K562 (cell line): ENCODE results near the gene ZNF333. TPM values are rescaled to one million over a fixed set of nuclear protein-coding genes. Genes with fewer than 3 reads are reported as not detected.

Experiments used
- C11orf30 ChIP-seq: fragments of 450-650 bp; IDR thresholded peaks from 2 replicates; pipeline ENCODE4 v1.6.1; 2016; ENCODE audit warnings: low read depth, mild to moderate bottlenecking
- ELF1 ChIP-seq: fragments of 200-800 bp; sonication (Bioruptor generic); IDR thresholded peaks from 2 replicates; pipeline ENCODE4 v1.6.1; 2016; ENCODE audit warnings: missing genetic modification characterization, missing compliant biosample characterization
- NCOR1 ChIP-seq: fragments of 450-650 bp; IDR thresholded peaks from 2 replicates; pipeline ENCODE4 v1.6.1; 2016; ENCODE audit warnings: mild to moderate bottlenecking, moderate library complexity
- SIN3A ChIP-seq, 2 experiments: fragments of 150-350 bp in 1 of 2; IDR thresholded peaks; 2 replicates each; pipeline ENCODE4 v1.6.1; 2011 to 2016; ENCODE audit warnings: borderline replicate concordance in 2 of 2, low read depth in 2 of 2, low read length in 2 of 2, mild to moderate bottlenecking in 2 of 2, moderate library complexity in 2 of 2; ENCODE audit not compliant: control insufficient read depth in 1 of 2
- SIN3B ChIP-seq: fragments of 450-650 bp; IDR thresholded peaks from 2 replicates; pipeline ENCODE4 v1.6.1; 2017; ENCODE audit warnings: low read depth, mild to moderate bottlenecking, moderate library complexity
- TBP ChIP-seq: optimal IDR thresholded peaks from 2 replicates; pipeline ENCODE3; 2011; ENCODE audit warnings: low read depth, low read length, improper control_type of control experiment
- ZNF224 ChIP-seq: sonication (generic); formaldehyde crosslinking; IDR thresholded peaks from 2 replicates; pipeline ENCODE4 v1.8.0; 2022; ENCODE audit warnings: mild to moderate bottlenecking, missing genetic modification reagents
- polyA plus RNA-seq, 8 experiments: library from polyadenylated mRNA; depleted of rRNA in 4 of 8; stranded (reverse) in 5 of 8; unstranded in 3 of 8; fragments of >200 nt; fragmentation: Nextera tagmentation in 2 of 8; fragmentation: Illumina TruSeq in 1 of 8; extraction: Ambion mirVana in 2 of 8; extraction: Trizol in 1 of 8; gene quantifications; 2 replicates each; pipeline versions ENCODE4 v1.2.1 to v1.2.3, GENCODE V29; 2011 to 2014; ENCODE audit warnings: inconsistent platforms in 1 of 8, missing spikeins in 1 of 8
- total RNA-seq, 7 experiments: library from RNA; depleted of rRNA in 6 of 7; stranded (reverse); fragments of >200 nt in 6 of 7; fragmentation: Illumina TruSeq in 2 of 7; extraction: Trizol in 2 of 7; gene quantifications; 2 replicates each; pipeline versions ENCODE4 v1.2.1 to v1.2.3, GENCODE V29; 2011 to 2021; ENCODE audit warnings: low replicate concordance in 1 of 7
- TF ChIP-seq, protein P1 (sequence below): fragments of 250-450 bp; sonication (Bioruptor Pico); IDR thresholded peaks from 2 replicates; pipeline ENCODE4 v1.4.0; 2020
- TF ChIP-seq, protein P2 (sequence below): fragments of 250-450 bp; sonication (Bioruptor Pico); IDR thresholded peaks from 2 replicates; pipeline ENCODE4 v1.9.0; 2021; ENCODE audit warnings: mild to moderate bottlenecking, inconsistent platforms
- TF ChIP-seq, protein P3 (sequence below): fragments of 200-800 bp; sonication (Bioruptor generic); IDR thresholded peaks from 2 replicates; pipeline ENCODE4 v1.6.1; 2017; ENCODE audit warnings: missing genetic modification characterization, missing compliant biosample characterization
- TF ChIP-seq, protein P4 (sequence below): sonication (generic); formaldehyde crosslinking; IDR thresholded peaks from 2 replicates; pipeline ENCODE4 v1.8.0; 2022; ENCODE audit warnings: missing genetic modification reagents, mild to moderate bottlenecking, moderate library complexity, borderline replicate concordance
- TF ChIP-seq, protein P5 (sequence below), 2 experiments: fragments of 450-650 bp; conservative IDR thresholded peaks; 2 replicates each; pipeline ENCODE4 v1.6.1; 2017; ENCODE audit warnings: mild to moderate bottlenecking in 2 of 2, moderate library complexity in 2 of 2

Gene ZNF333
- total and polyA plus RNA-seq, 9 of the 15 experiments (the other 6 are each of a cell fraction or from before 2014, with no cell fraction given): 2.8 to 10.3 (median 6.3) TPM

DNA sequence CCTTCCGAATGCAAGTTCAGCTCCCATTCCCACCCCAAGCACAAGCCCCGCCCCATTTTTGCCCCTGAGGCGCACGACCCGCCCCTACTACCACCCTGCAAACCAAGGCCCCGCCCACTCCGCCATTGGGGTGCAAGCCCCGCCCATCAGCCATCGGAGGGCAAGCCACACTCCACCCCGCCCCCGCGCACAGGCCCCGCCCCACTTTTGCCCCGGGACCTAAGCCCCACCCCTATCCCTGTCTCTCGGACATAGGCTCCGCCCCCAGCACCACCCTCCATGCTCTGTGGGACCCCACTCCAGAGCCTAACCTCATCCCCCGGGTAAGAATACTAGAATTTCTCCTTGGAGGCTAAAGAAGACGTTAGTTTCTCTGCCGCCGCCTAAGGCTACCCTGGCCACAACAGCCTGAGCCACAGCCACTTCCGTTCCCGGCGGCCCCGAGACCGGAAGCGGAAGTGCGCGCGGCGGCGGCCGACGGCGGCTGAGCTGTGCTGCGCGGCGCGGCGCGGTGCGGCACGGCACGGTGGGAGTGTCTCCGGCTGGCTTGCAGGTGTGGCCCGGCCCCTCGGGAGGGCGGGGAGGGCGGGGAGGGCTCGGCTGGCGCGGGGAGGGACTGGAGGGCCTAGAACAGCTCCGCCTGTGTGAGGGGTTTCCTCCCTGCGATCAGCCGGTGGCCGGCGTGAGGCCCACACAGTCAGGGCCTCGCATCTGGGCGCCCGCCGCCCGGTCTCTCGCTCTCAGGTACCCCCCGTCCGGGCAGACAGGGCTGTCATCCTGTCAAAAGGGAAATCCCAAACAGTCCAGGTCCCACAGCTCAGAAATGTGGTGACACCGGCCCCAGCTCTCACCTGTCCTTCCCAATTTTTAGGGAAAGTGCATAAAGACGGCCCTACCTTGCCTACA lies at the start of gene ZNF333 (continued):
- TF ChIP-seq, protein P1, sequence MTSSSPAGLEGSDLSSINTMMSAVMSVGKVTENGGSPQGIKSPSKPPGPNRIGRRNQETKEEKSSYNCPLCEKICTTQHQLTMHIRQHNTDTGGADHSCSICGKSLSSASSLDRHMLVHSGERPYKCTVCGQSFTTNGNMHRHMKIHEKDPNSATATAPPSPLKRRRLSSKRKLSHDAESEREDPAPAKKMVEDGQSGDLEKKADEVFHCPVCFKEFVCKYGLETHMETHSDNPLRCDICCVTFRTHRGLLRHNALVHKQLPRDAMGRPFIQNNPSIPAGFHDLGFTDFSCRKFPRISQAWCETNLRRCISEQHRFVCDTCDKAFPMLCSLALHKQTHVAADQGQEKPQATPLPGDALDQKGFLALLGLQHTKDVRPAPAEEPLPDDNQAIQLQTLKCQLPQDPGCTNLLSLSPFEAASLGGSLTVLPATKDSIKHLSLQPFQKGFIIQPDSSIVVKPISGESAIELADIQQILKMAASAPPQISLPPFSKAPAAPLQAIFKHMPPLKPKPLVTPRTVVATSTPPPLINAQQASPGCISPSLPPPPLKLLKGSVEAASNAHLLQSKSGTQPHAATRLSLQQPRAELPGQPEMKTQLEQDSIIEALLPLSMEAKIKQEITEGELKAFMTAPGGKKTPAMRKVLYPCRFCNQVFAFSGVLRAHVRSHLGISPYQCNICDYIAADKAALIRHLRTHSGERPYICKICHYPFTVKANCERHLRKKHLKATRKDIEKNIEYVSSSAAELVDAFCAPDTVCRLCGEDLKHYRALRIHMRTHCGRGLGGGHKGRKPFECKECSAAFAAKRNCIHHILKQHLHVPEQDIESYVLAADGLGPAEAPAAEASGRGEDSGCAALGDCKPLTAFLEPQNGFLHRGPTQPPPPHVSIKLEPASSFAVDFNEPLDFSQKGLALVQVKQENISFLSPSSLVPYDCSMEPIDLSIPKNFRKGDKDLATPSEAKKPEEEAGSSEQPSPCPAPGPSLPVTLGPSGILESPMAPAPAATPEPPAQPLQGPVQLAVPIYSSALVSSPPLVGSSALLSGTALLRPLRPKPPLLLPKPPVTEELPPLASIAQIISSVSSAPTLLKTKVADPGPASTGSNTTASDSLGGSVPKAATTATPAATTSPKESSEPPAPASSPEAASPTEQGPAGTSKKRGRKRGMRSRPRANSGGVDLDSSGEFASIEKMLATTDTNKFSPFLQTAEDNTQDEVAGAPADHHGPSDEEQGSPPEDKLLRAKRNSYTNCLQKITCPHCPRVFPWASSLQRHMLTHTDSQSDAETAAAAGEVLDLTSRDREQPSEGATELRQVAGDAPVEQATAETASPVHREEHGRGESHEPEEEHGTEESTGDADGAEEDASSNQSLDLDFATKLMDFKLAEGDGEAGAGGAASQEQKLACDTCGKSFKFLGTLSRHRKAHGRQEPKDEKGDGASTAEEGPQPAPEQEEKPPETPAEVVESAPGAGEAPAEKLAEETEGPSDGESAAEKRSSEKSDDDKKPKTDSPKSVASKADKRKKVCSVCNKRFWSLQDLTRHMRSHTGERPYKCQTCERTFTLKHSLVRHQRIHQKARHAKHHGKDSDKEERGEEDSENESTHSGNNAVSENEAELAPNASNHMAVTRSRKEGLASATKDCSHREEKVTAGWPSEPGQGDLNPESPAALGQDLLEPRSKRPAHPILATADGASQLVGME (CRISPR knock-in tag): peak; percentile 39; the same call in 1 of the 2 replicates
- TF ChIP-seq, protein P2, sequence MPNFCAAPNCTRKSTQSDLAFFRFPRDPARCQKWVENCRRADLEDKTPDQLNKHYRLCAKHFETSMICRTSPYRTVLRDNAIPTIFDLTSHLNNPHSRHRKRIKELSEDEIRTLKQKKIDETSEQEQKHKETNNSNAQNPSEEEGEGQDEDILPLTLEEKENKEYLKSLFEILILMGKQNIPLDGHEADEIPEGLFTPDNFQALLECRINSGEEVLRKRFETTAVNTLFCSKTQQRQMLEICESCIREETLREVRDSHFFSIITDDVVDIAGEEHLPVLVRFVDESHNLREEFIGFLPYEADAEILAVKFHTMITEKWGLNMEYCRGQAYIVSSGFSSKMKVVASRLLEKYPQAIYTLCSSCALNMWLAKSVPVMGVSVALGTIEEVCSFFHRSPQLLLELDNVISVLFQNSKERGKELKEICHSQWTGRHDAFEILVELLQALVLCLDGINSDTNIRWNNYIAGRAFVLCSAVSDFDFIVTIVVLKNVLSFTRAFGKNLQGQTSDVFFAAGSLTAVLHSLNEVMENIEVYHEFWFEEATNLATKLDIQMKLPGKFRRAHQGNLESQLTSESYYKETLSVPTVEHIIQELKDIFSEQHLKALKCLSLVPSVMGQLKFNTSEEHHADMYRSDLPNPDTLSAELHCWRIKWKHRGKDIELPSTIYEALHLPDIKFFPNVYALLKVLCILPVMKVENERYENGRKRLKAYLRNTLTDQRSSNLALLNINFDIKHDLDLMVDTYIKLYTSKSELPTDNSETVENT (CRISPR knock-in tag): no peak
- TF ChIP-seq, protein P3, sequence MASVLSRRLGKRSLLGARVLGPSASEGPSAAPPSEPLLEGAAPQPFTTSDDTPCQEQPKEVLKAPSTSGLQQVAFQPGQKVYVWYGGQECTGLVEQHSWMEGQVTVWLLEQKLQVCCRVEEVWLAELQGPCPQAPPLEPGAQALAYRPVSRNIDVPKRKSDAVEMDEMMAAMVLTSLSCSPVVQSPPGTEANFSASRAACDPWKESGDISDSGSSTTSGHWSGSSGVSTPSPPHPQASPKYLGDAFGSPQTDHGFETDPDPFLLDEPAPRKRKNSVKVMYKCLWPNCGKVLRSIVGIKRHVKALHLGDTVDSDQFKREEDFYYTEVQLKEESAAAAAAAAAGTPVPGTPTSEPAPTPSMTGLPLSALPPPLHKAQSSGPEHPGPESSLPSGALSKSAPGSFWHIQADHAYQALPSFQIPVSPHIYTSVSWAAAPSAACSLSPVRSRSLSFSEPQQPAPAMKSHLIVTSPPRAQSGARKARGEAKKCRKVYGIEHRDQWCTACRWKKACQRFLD (CRISPR knock-in tag): peak; percentile 70
- TF ChIP-seq NCOR1 (peak; percentile 25; the same call in 1 of the 2 replicates), SIN3A (IDR thresholded peaks at IDR 0.05; ENCODE audit: borderline replicate concordance in 2 of 2, control insufficient read depth in 1 of 2, low read depth in 2 of 2, low read length in 2 of 2) (peak; percentile 35 to 64; a peak in 1 of 4 replicates), C11orf30 (peak; percentile 42), SIN3B (peak; percentile 66; the same call in 1 of the 2 replicates), ZNF224 (no peak), ELF1 (tag) (peak; percentile 98), TBP (peak; percentile 72)
- TF ChIP-seq, protein P4, sequence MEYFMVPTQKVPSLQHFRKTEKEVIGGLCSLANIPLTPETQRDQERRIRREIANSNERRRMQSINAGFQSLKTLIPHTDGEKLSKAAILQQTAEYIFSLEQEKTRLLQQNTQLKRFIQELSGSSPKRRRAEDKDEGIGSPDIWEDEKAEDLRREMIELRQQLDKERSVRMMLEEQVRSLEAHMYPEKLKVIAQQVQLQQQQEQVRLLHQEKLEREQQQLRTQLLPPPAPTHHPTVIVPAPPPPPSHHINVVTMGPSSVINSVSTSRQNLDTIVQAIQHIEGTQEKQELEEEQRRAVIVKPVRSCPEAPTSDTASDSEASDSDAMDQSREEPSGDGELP (CRISPR knock-in tag): peak; percentile 50; the same call in 1 of the 2 replicates
- TF ChIP-seq, protein P5, sequence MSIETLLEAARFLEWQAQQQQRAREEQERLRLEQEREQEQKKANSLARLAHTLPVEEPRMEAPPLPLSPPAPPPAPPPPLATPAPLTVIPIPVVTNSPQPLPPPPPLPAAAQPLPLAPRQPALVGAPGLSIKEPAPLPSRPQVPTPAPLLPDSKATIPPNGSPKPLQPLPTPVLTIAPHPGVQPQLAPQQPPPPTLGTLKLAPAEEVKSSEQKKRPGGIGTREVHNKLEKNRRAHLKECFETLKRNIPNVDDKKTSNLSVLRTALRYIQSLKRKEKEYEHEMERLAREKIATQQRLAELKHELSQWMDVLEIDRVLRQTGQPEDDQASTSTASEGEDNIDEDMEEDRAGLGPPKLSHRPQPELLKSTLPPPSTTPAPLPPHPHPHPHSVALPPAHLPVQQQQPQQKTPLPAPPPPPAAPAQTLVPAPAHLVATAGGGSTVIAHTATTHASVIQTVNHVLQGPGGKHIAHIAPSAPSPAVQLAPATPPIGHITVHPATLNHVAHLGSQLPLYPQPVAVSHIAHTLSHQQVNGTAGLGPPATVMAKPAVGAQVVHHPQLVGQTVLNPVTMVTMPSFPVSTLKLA (conservative IDR thresholded peaks at IDR 0.05): peak; percentile 25 to 63; a peak in 2 of 4 replicates
